K562 (cell line): Measurements from ENCODE around the gene ENTPD5. TPM values are rescaled to one million over a fixed set of nuclear protein-coding genes. Genes with fewer than 3 reads are reported as not detected.

Source experiments
- ARNT ChIP-seq, 2 experiments: fragments of 450-650 bp; IDR thresholded peaks; 2 replicates each; pipeline ENCODE4 v1.6.1; 2016; ENCODE audit warnings: mild to moderate bottlenecking in 1 of 2
- CBFA2T2 ChIP-seq: fragments of 450-650 bp; conservative IDR thresholded peaks from 2 replicates; pipeline ENCODE4 v1.6.1; 2017; ENCODE audit warnings: mild to moderate bottlenecking
- CBFB ChIP-seq: sonication (generic); formaldehyde crosslinking; IDR thresholded peaks from 2 replicates; pipeline ENCODE4 v1.4.0; 2020; ENCODE audit warnings: mild to moderate bottlenecking, missing genetic modification reagents
- CC2D1A ChIP-seq: fragments of 450-650 bp; IDR thresholded peaks from 2 replicates; pipeline ENCODE4 v1.6.1; 2017; ENCODE audit warnings: mild to moderate bottlenecking
- EZH2 ChIP-seq: IDR thresholded peaks from 2 replicates; pipeline ENCODE4 v1.6.1; 2012; ENCODE audit warnings: low read depth, mild to moderate bottlenecking, inconsistent platforms, low read length, borderline replicate concordance
- LEF1 ChIP-seq: fragments of 450-650 bp; IDR thresholded peaks from 2 replicates; pipeline ENCODE4 v1.6.1; 2016; ENCODE audit warnings: mild to moderate bottlenecking
- PCBP2 ChIP-seq: fragments of 200-400 bp; formaldehyde crosslinking; IDR thresholded peaks from 2 replicates; pipeline ENCODE4 v1.6.1; 2018; ENCODE audit warnings: low read length, low read depth, mild to moderate bottlenecking, moderate library complexity; ENCODE audit not compliant: poor library complexity, severe bottlenecking
- PYGO2 ChIP-seq: fragments of 450-650 bp; IDR thresholded peaks from 2 replicates; pipeline ENCODE4 v1.6.1; 2016; ENCODE audit warnings: mild to moderate bottlenecking, missing genetic modification characterization, moderate library complexity, missing compliant biosample characterization
- RB1 ChIP-seq: fragments of 450-650 bp; IDR thresholded peaks from 2 replicates; pipeline ENCODE4 v1.6.1; 2017; ENCODE audit warnings: low read depth, mild to moderate bottlenecking
- RBM25 ChIP-seq: fragments of 200-400 bp; formaldehyde crosslinking; IDR thresholded peaks from 2 replicates; pipeline ENCODE4 v1.6.1; 2018; ENCODE audit warnings: low read length, low read depth, moderate library complexity; ENCODE audit not compliant: severe bottlenecking
- SMARCE1 ChIP-seq: fragments of 450-650 bp; IDR thresholded peaks from 2 replicates; pipeline ENCODE4 v1.7.1; 2016; ENCODE audit warnings: mild to moderate bottlenecking
- SNRNP70 ChIP-seq: fragments of 200-400 bp; formaldehyde crosslinking; optimal IDR thresholded peaks from 2 replicates; pipeline ENCODE3; 2017; ENCODE audit warnings: low read depth, low read length
- ZNF12 ChIP-seq: sonication (generic); formaldehyde crosslinking; IDR thresholded peaks from 2 replicates; pipeline ENCODE4 v1.4.0; 2020; ENCODE audit warnings: mild to moderate bottlenecking, missing genetic modification reagents
- ZNF717 ChIP-seq: fragments of 250-450 bp; sonication (Bioruptor Pico); IDR thresholded peaks from 2 replicates; pipeline ENCODE4 v1.5.0; 2021
- ZNF780A ChIP-seq: fragments of 250-450 bp; sonication (Bioruptor Pico); IDR thresholded peaks from 2 replicates; pipeline ENCODE4 v1.5.0; 2021; ENCODE audit warnings: mild to moderate bottlenecking
- polyA plus RNA-seq, 8 experiments: library from polyadenylated mRNA; depleted of rRNA in 4 of 8; stranded (reverse) in 5 of 8; unstranded in 3 of 8; fragments of >200 nt; fragmentation: Nextera tagmentation in 2 of 8; fragmentation: Illumina TruSeq in 1 of 8; extraction: Ambion mirVana in 2 of 8; extraction: Trizol in 1 of 8; gene quantifications; 2 replicates each; pipeline versions ENCODE4 v1.2.1 to v1.2.3, GENCODE V29; 2011 to 2014; ENCODE audit warnings: inconsistent platforms in 1 of 8, missing spikeins in 1 of 8
- total RNA-seq, 7 experiments: library from RNA; depleted of rRNA in 6 of 7; stranded (reverse); fragments of >200 nt in 6 of 7; fragmentation: Illumina TruSeq in 2 of 7; extraction: Trizol in 2 of 7; gene quantifications; 2 replicates each; pipeline versions ENCODE4 v1.2.1 to v1.2.3, GENCODE V29; 2011 to 2021; ENCODE audit warnings: low replicate concordance in 1 of 7
- TF ChIP-seq, protein P1 (sequence below): IDR thresholded peaks from 2 replicates; pipeline ENCODE4 v1.6.1; 2016; ENCODE audit warnings: missing genetic modification characterization, missing compliant biosample characterization
- TF ChIP-seq, protein P2 (sequence below): sonication (generic); formaldehyde crosslinking; IDR thresholded peaks from 2 replicates; pipeline ENCODE4 v1.8.1; 2023; ENCODE audit warnings: mild to moderate bottlenecking, missing genetic modification reagents
- TF ChIP-seq, protein P3 (sequence below): fragments of 250-450 bp; sonication (Bioruptor Pico); IDR thresholded peaks from 2 replicates; pipeline ENCODE4 v1.8.0; 2021; ENCODE audit warnings: mild to moderate bottlenecking, moderate library complexity
- TF ChIP-seq, protein P4 (sequence below): fragments of 250-450 bp; sonication (Bioruptor Pico); IDR thresholded peaks from 2 replicates; pipeline ENCODE4 v1.8.0; 2022; ENCODE audit warnings: inconsistent platforms, mild to moderate bottlenecking, moderate library complexity, borderline replicate concordance
- TF ChIP-seq, protein P5 (sequence below): fragments of 200-800 bp; sonication (Bioruptor generic); IDR thresholded peaks from 2 replicates; pipeline ENCODE4 v1.6.1; 2017; ENCODE audit warnings: missing genetic modification characterization, missing compliant biosample characterization

Gene ENTPD5
- total and polyA plus RNA-seq, 9 of the 15 experiments (the other 6 are each of a cell fraction or from before 2014, with no cell fraction given), result 2.7 to 15.3 (median 10.3) TPM

DNA sequence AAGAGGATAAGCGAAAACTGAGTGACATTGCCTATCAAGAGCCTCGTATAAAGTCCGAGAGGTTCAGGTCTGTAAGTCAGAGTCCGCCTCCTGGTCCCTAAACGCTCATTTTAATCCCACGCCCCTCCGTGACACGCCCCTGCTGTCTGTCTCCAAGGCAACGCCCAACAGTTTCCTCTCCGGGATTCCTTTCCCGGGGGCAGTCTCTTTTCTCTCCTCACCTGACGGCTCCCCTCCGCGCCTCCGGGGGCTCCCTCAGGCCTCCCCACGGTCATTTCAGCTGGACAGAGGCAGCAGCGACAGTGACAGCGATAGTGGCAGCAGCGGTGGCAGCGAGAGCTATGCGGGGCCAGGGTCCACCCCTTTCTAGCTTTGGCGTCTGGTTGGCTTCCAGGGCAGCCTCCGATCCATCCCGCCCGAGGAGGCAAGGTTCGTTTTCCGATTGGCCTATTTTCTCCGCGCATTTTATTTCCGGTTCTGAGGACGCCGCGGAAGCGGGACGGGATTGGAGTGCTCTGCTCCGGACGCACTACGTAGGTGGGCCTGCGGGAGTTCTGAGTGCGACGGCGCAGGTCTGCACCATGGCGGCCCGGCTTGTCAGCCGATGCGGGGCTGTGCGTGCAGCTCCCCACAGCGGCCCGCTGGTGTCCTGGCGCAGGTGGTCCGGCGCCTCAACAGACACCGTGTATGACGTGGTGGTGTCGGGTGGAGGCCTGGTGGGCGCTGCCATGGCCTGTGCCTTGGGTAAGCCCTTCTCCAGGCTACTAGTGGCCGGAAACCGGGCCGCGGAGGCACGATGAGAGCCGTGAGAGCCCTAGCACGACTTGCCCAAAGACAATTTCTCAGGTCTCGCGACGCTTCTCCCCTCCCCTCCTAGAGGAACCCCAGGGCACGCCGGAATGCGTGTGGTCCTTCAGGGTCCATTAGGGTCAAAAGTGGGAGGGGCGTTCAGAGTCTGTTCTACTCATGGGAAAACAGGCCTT is 69.0 kb downstream of the ENTPD5 start, which contains the start of the genes COQ6 and FAM161B (continued):
- TF ChIP-seq, protein P1, sequence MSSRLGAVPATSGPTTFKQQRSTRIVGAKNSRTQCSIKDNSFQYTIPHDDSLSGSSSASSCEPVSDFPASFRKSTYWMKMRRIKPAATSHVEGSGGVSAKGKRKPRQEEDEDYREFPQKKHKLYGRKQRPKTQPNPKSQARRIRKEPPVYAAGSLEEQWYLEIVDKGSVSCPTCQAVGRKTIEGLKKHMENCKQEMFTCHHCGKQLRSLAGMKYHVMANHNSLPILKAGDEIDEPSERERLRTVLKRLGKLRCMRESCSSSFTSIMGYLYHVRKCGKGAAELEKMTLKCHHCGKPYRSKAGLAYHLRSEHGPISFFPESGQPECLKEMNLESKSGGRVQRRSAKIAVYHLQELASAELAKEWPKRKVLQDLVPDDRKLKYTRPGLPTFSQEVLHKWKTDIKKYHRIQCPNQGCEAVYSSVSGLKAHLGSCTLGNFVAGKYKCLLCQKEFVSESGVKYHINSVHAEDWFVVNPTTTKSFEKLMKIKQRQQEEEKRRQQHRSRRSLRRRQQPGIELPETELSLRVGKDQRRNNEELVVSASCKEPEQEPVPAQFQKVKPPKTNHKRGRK, result no peak
- TF ChIP-seq ZNF12 (CRISPR knock-in tag) (no peak), CBFA2T2 (no peak), LEF1 (no peak), RB1 (peak; percentile 37; the same call in 1 of the 2 replicates), SMARCE1 (no peak), CC2D1A (no peak), ARNT (IDR thresholded peaks at IDR 0.05) (no peak), SNRNP70 (no peak), PYGO2 (tag) (no peak), PCBP2 (no peak), ZNF717 (no peak), CBFB (CRISPR knock-in tag) (no peak), ZNF780A (CRISPR knock-in tag) (no peak), EZH2 (no peak), RBM25 (no peak)
- TF ChIP-seq, protein P2, sequence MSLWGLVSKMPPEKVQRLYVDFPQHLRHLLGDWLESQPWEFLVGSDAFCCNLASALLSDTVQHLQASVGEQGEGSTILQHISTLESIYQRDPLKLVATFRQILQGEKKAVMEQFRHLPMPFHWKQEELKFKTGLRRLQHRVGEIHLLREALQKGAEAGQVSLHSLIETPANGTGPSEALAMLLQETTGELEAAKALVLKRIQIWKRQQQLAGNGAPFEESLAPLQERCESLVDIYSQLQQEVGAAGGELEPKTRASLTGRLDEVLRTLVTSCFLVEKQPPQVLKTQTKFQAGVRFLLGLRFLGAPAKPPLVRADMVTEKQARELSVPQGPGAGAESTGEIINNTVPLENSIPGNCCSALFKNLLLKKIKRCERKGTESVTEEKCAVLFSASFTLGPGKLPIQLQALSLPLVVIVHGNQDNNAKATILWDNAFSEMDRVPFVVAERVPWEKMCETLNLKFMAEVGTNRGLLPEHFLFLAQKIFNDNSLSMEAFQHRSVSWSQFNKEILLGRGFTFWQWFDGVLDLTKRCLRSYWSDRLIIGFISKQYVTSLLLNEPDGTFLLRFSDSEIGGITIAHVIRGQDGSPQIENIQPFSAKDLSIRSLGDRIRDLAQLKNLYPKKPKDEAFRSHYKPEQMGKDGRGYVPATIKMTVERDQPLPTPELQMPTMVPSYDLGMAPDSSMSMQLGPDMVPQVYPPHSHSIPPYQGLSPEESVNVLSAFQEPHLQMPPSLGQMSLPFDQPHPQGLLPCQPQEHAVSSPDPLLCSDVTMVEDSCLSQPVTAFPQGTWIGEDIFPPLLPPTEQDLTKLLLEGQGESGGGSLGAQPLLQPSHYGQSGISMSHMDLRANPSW (CRISPR knock-in tag), result no peak
- TF ChIP-seq, protein P3, sequence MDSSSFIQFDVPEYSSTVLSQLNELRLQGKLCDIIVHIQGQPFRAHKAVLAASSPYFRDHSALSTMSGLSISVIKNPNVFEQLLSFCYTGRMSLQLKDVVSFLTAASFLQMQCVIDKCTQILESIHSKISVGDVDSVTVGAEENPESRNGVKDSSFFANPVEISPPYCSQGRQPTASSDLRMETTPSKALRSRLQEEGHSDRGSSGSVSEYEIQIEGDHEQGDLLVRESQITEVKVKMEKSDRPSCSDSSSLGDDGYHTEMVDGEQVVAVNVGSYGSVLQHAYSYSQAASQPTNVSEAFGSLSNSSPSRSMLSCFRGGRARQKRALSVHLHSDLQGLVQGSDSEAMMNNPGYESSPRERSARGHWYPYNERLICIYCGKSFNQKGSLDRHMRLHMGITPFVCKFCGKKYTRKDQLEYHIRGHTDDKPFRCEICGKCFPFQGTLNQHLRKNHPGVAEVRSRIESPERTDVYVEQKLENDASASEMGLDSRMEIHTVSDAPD (CRISPR knock-in tag), result no peak
- TF ChIP-seq, protein P4, sequence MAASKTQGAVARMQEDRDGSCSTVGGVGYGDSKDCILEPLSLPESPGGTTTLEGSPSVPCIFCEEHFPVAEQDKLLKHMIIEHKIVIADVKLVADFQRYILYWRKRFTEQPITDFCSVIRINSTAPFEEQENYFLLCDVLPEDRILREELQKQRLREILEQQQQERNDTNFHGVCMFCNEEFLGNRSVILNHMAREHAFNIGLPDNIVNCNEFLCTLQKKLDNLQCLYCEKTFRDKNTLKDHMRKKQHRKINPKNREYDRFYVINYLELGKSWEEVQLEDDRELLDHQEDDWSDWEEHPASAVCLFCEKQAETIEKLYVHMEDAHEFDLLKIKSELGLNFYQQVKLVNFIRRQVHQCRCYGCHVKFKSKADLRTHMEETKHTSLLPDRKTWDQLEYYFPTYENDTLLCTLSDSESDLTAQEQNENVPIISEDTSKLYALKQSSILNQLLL, result no peak
- TF ChIP-seq, protein P5, sequence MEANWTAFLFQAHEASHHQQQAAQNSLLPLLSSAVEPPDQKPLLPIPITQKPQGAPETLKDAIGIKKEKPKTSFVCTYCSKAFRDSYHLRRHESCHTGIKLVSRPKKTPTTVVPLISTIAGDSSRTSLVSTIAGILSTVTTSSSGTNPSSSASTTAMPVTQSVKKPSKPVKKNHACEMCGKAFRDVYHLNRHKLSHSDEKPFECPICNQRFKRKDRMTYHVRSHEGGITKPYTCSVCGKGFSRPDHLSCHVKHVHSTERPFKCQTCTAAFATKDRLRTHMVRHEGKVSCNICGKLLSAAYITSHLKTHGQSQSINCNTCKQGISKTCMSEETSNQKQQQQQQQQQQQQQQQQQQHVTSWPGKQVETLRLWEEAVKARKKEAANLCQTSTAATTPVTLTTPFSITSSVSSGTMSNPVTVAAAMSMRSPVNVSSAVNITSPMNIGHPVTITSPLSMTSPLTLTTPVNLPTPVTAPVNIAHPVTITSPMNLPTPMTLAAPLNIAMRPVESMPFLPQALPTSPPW (CRISPR knock-in tag), result no peak
